Prostate gland (tissue), 2 donors: ENCODE results near the gene GRIP2. TPM values are rescaled to one million over a fixed set of nuclear protein-coding genes. Genes with fewer than 3 reads are reported as not detected.

Source experiments
- DNase-seq: peaks from one replicate; pipeline ENCODE4 v3.0.0-alpha.2; 2019; ENCODE audit warnings: low spot score
- H3K27ac ChIP-seq, 2 donors: fragments of 200-600 bp; sonication (generic); 2 replicates each; pipeline ENCODE4 v1.5.1; 2017 to 2019
- H3K27me3 ChIP-seq: fragments of 200-600 bp; sonication (generic); replicated peaks from 2 replicates; pipeline ENCODE4 v1.5.1; 2019; ENCODE audit not compliant: insufficient read depth
- H3K36me3 ChIP-seq, 2 donors: fragments of 200-600 bp; sonication (generic); 1 replicate in 1 of 2; 2 replicates in 1 of 2; pipeline versions ENCODE4 v1.5.1 to v1.8.1; 2017 to 2019
- H3K4me1 ChIP-seq: fragments of 200-600 bp; sonication (generic); replicated peaks from 2 replicates; pipeline ENCODE4 v1.5.1; 2019
- H3K4me3 ChIP-seq, 2 donors: fragments of 200-600 bp; sonication (generic); 2 replicates each; pipeline ENCODE4 v1.5.1; 2017 to 2019
- H3K9me3 ChIP-seq: fragments of 200-600 bp; sonication (generic); 2 replicates; pipeline ENCODE4 v1.5.1; 2017
- POLR2A ChIP-seq: fragments of 450-650 bp; IDR thresholded peaks from one replicate; pipeline ENCODE4 v1.6.1; 2016; ENCODE audit warnings: antibody characterized with exemption, mild to moderate bottlenecking
- POLR2AphosphoS5 ChIP-seq: sonication (generic); formaldehyde crosslinking; IDR thresholded peaks from one replicate; pipeline ENCODE4 v1.6.1; 2017; ENCODE audit warnings: antibody characterized with exemption
- WGBS: methylation state at CpG from one replicate; pipeline ENCODE4 v1.1.5; 2018; 5-methylcytosine and 5-hydroxymethylcytosine counted together
- intact Hi-C: fragments of 100-400 bp; cut with DNase I; formaldehyde crosslinking; loops from one replicate; pipeline ENCODE4 v1.14.2; 2022
- total RNA-seq, 2 donors: library from RNA; depleted of rRNA; stranded (reverse); fragments of >200 nt; gene quantifications; one replicate each; pipeline ENCODE4 v1.1.0, GENCODE V29; 2016
- TF ChIP-seq, protein P1 (sequence below), 4 experiments: fragments of 200-600 bp in 2 of 4; fragments of 450-650 bp in 2 of 4; sonication (generic) in 2 of 4; IDR thresholded peaks; 1 replicate in 3 of 4; 2 replicates in 1 of 4; pipeline ENCODE4 v1.5.1; 2016 to 2019; ENCODE audit warnings: antibody characterized with exemption in 4 of 4, mild to moderate bottlenecking in 2 of 4, moderate library complexity in 2 of 4

Gene GRIP2
- total RNA-seq, 2 donors from 2014 or later, result 0.27 to 0.62 TPM

DNA sequence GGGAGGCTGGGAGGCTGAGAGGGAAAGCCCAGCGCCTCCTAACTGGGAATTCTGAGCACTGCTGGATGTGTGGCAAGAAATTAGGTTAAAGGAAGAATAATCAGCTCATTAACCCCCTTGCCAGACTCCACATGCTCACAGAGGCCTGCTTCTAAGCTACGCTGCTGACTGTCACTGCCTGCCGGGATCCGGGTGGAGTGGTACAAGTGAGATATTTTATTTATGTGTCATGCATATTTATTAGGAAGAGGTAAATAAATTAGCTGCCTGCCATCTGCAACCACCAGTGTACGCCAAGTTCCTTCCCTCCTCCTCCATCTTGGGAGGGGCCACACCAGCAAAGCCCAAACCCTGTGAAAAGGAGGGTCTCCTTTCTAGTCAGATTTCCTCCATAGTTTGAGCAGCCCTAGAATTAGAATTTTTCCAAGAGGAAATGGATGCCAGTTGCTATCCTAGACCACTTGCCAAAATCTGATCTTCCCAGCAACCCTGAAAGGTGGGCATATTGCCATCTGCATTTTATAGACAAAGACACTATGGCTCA lies 43.5 kb upstream of the GRIP2 start:
- WGBS, result 72% methylated on average over 5 of the region's 5 CpGs
- DNase-seq, result no peak
- TF ChIP-seq POLR2A (no peak), POLR2AphosphoS5 (no peak)
- TF ChIP-seq, protein P1, sequence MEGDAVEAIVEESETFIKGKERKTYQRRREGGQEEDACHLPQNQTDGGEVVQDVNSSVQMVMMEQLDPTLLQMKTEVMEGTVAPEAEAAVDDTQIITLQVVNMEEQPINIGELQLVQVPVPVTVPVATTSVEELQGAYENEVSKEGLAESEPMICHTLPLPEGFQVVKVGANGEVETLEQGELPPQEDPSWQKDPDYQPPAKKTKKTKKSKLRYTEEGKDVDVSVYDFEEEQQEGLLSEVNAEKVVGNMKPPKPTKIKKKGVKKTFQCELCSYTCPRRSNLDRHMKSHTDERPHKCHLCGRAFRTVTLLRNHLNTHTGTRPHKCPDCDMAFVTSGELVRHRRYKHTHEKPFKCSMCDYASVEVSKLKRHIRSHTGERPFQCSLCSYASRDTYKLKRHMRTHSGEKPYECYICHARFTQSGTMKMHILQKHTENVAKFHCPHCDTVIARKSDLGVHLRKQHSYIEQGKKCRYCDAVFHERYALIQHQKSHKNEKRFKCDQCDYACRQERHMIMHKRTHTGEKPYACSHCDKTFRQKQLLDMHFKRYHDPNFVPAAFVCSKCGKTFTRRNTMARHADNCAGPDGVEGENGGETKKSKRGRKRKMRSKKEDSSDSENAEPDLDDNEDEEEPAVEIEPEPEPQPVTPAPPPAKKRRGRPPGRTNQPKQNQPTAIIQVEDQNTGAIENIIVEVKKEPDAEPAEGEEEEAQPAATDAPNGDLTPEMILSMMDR (IDR thresholded peaks at IDR 0.05), result no peak
- intact Hi-C loops, result no loop called here
- H3K9me3 ChIP-seq, result no peaks in the 10 kb centered on the region
- H3K27ac ChIP-seq, result no peak overlapping the region
- H3K4me3 ChIP-seq, result no peak overlapping the region
- no peaks in the 10 kb centered on the region for H3K4me1 ChIP-seq
- peaks cover 3% of the 10 kb centered on the region for H3K27me3 ChIP-seq
- no peaks in the 10 kb centered on the region for H3K36me3 ChIP-seq

DNA sequence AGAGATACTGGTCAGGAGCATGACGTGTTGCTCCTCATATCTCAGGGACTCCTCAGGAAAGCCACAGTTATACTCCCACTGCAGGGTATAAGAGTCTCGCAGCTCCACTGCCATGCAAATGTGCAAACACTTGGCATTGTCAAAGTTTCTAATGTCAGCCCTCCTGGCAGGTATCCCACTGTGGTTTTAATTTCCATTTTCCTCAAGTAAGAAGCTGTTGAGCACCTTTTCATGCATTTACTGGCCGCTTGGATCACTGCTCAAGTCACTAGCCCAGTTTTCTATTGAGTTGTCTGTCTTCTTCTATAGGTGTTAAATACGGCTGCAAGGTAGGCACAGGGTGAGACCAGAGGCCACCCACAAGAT lies 41.9 kb upstream of the GRIP2 start:
- intact Hi-C loops, result no loop called here
- WGBS, result 72% methylated on average over 4 of the region's 4 CpGs
- no peak for TF ChIP-seq POLR2A
- no peak for TF ChIP-seq POLR2AphosphoS5
- TF ChIP-seq, protein P1 (IDR thresholded peaks at IDR 0.05), result no peak
- no peak for DNase-seq
- H3K9me3 ChIP-seq, result no peaks in the 10 kb centered on the region
- H3K4me1 ChIP-seq, result no peaks in the 10 kb centered on the region
- no peak overlapping the region for H3K27ac ChIP-seq
- H3K4me3 ChIP-seq, result no peak overlapping the region
- no peaks in the 10 kb centered on the region for H3K36me3 ChIP-seq
- peaks cover 3% of the 10 kb centered on the region for H3K27me3 ChIP-seq

DNA sequence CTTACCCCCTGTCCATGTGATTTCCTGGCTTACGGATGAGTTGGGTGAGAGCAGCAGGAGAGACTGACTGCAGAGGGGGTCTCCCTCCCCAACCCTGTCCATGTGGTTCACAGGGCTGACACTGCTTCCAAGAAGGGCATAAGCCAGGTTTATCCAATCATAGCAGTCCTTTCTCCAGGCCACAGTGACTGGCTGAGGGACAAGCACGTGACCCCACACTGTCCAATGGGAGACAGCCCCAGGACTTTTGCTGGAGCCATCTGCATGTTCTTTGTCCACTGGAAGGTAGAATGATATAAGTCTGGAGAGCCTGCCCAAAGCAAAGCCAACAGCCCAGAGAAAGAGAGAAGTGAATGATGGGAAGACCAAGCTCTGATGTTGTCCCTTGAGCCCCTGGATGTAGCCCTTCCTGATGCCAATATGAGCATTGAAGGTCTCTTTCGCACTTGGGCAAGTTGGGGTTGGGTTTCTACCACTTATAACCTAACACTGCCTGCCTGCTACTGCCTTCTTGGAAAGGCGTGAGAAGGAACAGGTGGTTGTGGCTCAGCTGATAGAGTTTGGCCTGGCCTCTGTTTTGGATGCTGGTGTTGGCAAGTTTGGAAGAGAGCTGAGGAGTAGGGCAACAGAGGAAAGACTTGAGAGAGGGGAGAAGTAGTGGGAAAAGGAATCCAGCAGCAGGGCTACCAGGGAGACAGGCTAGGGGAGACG lies 41.3 kb upstream of the GRIP2 start:
- Histone ChIP-seq H3K4me3 (no peak overlapping the region), H3K9me3 (no peaks in the 10 kb centered on the region), H3K36me3 (no peaks in the 10 kb centered on the region), H3K27me3 (peaks cover 3% of the 10 kb centered on the region), H3K4me1 (no peaks in the 10 kb centered on the region), H3K27ac (no peak overlapping the region)
- 82% methylated on average over 5 of the region's 5 CpGs for WGBS
- intact Hi-C loops, result no loop called here
- TF ChIP-seq, protein P1 (IDR thresholded peaks at IDR 0.05), result no peak
- TF ChIP-seq POLR2A, result no peak
- no peak for TF ChIP-seq POLR2AphosphoS5
- DNase-seq, result no peak

DNA sequence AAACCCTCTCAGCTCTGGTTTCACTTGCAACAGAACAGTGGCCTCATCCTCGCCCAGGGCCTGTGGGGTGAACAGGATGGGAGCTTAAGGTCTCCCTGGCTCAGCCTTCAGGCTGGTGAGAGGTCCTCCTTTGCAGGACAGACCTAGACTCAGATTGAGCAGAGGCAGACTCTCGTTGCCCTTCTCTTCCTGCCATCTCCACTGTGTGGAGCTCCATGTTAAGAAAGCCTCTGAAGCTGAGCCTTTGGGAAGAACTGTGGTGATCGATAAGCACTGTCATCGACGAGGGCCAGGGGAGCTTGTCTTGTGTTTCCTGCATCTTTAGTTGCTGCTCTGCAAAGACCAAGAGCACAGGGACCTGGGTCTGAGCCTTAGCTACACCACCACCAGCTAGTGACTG lies 37.8 kb upstream of the GRIP2 start:
- no peak for DNase-seq
- H3K27ac ChIP-seq, result no peak overlapping the region
- H3K4me1 ChIP-seq, result no peaks in the 10 kb centered on the region
- H3K36me3 ChIP-seq, result no peaks in the 10 kb centered on the region
- intact Hi-C loops, result no loop called here
- H3K9me3 ChIP-seq, result no peaks in the 10 kb centered on the region
- no peak overlapping the region for H3K4me3 ChIP-seq
- 73% methylated on average over 5 of the region's 5 CpGs for whole genome bisulfite sequencing
- TF ChIP-seq POLR2A, result no peak
- TF ChIP-seq POLR2AphosphoS5, result no peak
- TF ChIP-seq, protein P1 (IDR thresholded peaks at IDR 0.05), result no peak
- H3K27me3 ChIP-seq, result peaks cover 3% of the 10 kb centered on the region

DNA sequence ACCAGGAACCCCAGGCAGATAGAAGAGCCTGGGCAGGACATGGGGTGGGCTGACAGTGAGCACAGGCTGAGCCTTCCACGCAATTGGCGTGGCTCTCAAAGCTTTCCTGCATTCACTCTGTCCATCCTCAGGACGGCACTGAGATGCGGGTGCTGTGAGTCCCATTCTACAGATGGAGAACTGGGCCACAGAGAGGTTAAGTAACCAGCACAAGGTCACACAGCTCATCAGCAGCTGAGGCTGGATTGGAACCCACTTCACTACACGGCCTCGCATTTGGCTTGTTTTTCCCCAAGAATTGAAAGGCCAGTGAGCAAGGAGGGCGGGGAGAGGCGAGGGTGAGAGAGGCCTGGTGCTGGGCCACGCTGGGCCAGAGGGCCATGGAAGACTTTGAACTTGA lies 36.0 kb upstream of the GRIP2 start:
- no peaks in the 10 kb centered on the region for H3K27me3 ChIP-seq
- H3K9me3 ChIP-seq, result no peaks in the 10 kb centered on the region
- H3K4me3 ChIP-seq, result no peak overlapping the region
- intact Hi-C loops, result no loop called here
- no peaks in the 10 kb centered on the region for H3K4me1 ChIP-seq
- no peak for TF ChIP-seq POLR2A
- no peak for TF ChIP-seq POLR2AphosphoS5
- TF ChIP-seq, protein P1 (IDR thresholded peaks at IDR 0.05), result no peak
- H3K27ac ChIP-seq, result no peak overlapping the region
- no peaks in the 10 kb centered on the region for H3K36me3 ChIP-seq
- no peak for DNase-seq
- WGBS, result 92% methylated on average over 8 of the region's 9 CpGs
